Activated T-cell treated with anti-CD3 and anti-CD28 coated beads for 24 hours (primary cell): Measurements from ENCODE around the gene CWC25.
"Not testable (repeated sequence)": the region's sequence is repeated elsewhere in the genome, so short reads cannot be mapped to it uniquely, and the experiment has no call there.

Experiments
- DNase-seq: peaks from one replicate; pipeline ENCODE4 v3.0.0-alpha.2; 2020; ENCODE audit warnings: low read depth

The CWC25 gene

GRCh38 chr17:38852771-38853291 lies 27.7 kb upstream of the CWC25 start:
- DNase-seq, result no peak

- no peak for DNase-seq
Measured at GRCh38 chr17:38851434-38851833, 26.3 kb upstream of the CWC25 start.

GRCh38 chr17:38850374-38850773 lies 25.3 kb upstream of the CWC25 start:
- no peak for DNase-seq

- DNase-seq, result no peak
Measured at GRCh38 chr17:38848939-38849605, 24.0 kb upstream of the CWC25 start.

GRCh38 chr17:38848557-38848891 lies 23.4 kb upstream of the CWC25 start:
- no peak for DNase-seq

GRCh38 chr17:38844261-38844757 lies 19.2 kb upstream of the CWC25 start:
- no peak for DNase-seq

- no peak for DNase-seq
Measured at GRCh38 chr17:38825762-38826247, 684 bp upstream of the CWC25 start.

GRCh38 chr17:38815576-38816193 lies 9.4 kb downstream of the CWC25 start:
- peak; percentile 27 for DNase-seq

- DNase-seq, result no peak
Measured at GRCh38 chr17:38809828-38810227, 15.3 kb downstream of the CWC25 start.

GRCh38 chr17:38800237-38800760 lies 24.8 kb downstream of the CWC25 start:
- no peak for DNase-seq

GRCh38 chr17:38799501-38800236 lies 25.5 kb downstream of the CWC25 start, which contains the start of gene PIP4K2B:
TSS of gene PIP4K2B (minus strand) at chr17:38799556. CDS start at chr17:38799424, 132 bp downstream.
- DNase-seq, result peak; percentile 84

GRCh38 chr17:38798614-38799500 lies 26.3 kb downstream of the CWC25 start:
- peak; percentile 28 for DNase-seq

GRCh38 chr17:38797828-38798227 lies 27.3 kb downstream of the CWC25 start:
- no peak for DNase-seq

GRCh38 chr17:38797158-38797490 lies 28.0 kb downstream of the CWC25 start:
- no peak for DNase-seq

GRCh38 chr17:38796451-38797157 lies 28.5 kb downstream of the CWC25 start:
- no peak for DNase-seq

GRCh38 chr17:38794221-38794620 lies 30.9 kb downstream of the CWC25 start:
- DNase-seq, result no peak

- DNase-seq, result no peak
Measured at GRCh38 chr17:38791162-38791561, 34.0 kb downstream of the CWC25 start.

- not testable (repeated sequence) for DNase-seq
Measured at GRCh38 chr17:38790148-38790707, 34.9 kb downstream of the CWC25 start.

GRCh38 chr17:38789185-38789584 lies 35.9 kb downstream of the CWC25 start:
- no peak for DNase-seq

- DNase-seq, result not testable (repeated sequence)
Measured at GRCh38 chr17:38787999-38788398, 37.1 kb downstream of the CWC25 start.
